Rectal smooth muscle tissue (tissue), 1 donor: Measurements from ENCODE around the gene ZCCHC4.
A peak's percentile ranks its signal among the peaks of the same experiment; 100 is the strongest.

ENCODE experiments used
- H3K27ac ChIP-seq: one replicate; pipeline ENCODE4 v1.7.0; 2013; ENCODE audit warnings: low read depth, low read length, inconsistent platforms
- H3K27me3 ChIP-seq: one replicate; pipeline ENCODE4 v1.7.0; 2013; ENCODE audit warnings: low read length; ENCODE audit not compliant: control insufficient read depth, insufficient read depth
- H3K36me3 ChIP-seq: one replicate; pipeline ENCODE4 v1.7.0; 2013; ENCODE audit warnings: low read length; ENCODE audit not compliant: control insufficient read depth, insufficient read depth
- H3K4me1 ChIP-seq: one replicate; pipeline ENCODE4 v1.7.0; 2013; ENCODE audit warnings: low read length; ENCODE audit not compliant: control insufficient read depth, insufficient read depth
- H3K4me3 ChIP-seq: one replicate; pipeline ENCODE4 v1.7.0; 2013; ENCODE audit warnings: low read length
- H3K9ac ChIP-seq: one replicate; pipeline ENCODE4 v1.7.0; 2013; ENCODE audit warnings: low read length

The ZCCHC4 gene, protein sequence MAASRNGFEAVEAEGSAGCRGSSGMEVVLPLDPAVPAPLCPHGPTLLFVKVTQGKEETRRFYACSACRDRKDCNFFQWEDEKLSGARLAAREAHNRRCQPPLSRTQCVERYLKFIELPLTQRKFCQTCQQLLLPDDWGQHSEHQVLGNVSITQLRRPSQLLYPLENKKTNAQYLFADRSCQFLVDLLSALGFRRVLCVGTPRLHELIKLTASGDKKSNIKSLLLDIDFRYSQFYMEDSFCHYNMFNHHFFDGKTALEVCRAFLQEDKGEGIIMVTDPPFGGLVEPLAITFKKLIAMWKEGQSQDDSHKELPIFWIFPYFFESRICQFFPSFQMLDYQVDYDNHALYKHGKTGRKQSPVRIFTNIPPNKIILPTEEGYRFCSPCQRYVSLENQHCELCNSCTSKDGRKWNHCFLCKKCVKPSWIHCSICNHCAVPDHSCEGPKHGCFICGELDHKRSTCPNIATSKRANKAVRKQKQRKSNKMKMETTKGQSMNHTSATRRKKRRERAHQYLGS

DNA sequence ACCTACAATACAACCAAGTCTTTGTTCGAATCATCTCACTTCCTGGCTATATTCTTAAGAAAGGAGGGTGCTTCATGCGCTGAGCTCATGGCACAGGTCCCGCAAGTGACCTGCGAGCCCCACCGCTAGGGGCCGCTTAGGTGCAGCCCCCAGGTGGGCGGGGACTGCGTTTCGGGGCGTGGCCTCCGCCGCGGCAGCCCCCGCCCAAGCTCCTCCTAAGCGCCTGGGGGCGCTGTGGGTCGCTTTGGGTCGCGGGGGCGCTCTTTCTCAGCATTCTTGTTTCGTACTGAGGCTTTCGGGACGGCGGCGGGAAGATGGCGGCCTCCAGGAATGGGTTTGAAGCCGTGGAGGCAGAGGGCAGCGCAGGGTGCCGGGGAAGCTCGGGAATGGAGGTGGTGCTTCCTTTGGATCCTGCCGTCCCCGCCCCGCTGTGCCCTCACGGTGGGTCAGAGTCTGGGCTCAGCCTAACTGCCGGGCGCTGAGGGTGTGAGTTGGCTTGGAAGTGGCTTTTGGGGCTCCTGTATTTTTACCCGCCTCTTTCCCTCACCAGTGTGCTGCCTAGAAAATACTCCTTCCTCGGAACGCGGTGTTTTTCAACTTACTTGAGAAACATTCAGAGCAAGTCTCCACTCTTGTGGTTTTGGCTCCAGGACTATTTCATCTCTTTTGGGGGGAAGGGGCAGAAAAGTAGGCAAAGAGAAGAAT, at the start of gene ZCCHC4:
Gene ZCCHC4 (plus strand): TSS at position 279 of the 705 bp plus-strand sequence. CDS start 36 bp downstream, at position 315.
- Histone ChIP-seq H3K9ac (peak within 1 kb of the TSS; percentile 73), H3K27ac (peak within 1 kb of the TSS; percentile 53), H3K36me3 (no peaks in the 10 kb centered on the region), H3K27me3 (no peaks in the 10 kb centered on the region), H3K4me3 (peak within 1 kb of the TSS; percentile 92), H3K4me1 (peaks cover 2% of the 10 kb centered on the region)

GRCh38 chr4:25271866-25272265, 40.7 kb upstream of the ZCCHC4 start:
- Histone ChIP-seq H3K36me3 (no peaks in the 10 kb centered on the region), H3K9ac (no peak overlapping the region), H3K4me1 (no peaks in the 10 kb centered on the region), H3K27ac (no peak overlapping the region), H3K4me3 (no peak overlapping the region), H3K27me3 (no peaks in the 10 kb centered on the region)

DNA sequence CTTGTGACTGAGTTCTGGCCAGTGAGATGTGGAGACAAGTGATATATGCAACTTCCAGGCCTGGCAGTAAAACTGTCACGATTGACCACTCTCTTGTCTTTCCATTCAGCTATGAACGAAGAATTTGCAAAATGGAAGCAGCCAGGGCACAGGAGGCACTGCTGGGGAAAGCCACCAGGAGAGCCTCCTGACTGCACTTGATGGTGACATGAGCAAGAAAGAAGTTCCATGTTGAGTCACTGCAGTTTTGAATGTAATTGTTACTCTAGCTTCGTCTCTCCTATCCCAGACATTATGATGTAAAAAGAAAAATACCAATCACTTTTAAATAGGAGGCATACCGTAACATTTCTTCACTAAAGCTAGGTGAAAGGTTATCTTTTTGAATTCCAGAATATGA, 32.4 kb upstream of the ZCCHC4 start:
- no peak overlapping the region for H3K4me3 ChIP-seq
- no peak overlapping the region for H3K27ac ChIP-seq
- no peaks in the 10 kb centered on the region for H3K36me3 ChIP-seq
- H3K4me1 ChIP-seq = no peaks in the 10 kb centered on the region
- H3K9ac ChIP-seq = no peak overlapping the region
- H3K27me3 ChIP-seq = no peaks in the 10 kb centered on the region

DNA sequence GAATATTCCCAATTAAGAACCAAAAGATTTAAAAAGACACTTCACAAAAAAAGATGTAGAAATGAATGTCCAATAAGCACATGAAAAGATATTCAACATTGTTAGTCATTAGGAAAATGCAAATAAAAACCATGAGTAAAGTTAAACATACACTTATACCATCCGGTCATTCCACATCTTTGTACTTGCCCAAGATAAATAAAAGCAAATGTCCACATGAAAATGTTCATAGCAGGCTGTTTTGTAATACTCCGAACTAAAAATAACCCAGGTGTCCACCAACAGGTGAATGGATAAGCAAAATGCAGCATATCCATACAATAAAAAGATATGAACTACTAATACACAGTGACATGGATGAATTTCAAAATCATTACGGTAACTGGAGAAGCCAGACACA, 28.6 kb upstream of the ZCCHC4 start:
- Histone ChIP-seq H3K36me3 (no peaks in the 10 kb centered on the region), H3K4me1 (no peaks in the 10 kb centered on the region), H3K9ac (no peak overlapping the region), H3K4me3 (no peak overlapping the region), H3K27me3 (no peaks in the 10 kb centered on the region), H3K27ac (no peak overlapping the region)

GRCh38 chr4:25284466-25284865, 28.1 kb upstream of the ZCCHC4 start:
- Histone ChIP-seq H3K4me1 (no peaks in the 10 kb centered on the region), H3K9ac (no peak overlapping the region), H3K4me3 (no peak overlapping the region), H3K36me3 (no peaks in the 10 kb centered on the region), H3K27ac (no peak overlapping the region), H3K27me3 (no peaks in the 10 kb centered on the region)

GRCh38 chr4:25290490-25291067, 22.0 kb upstream of the ZCCHC4 start:
- Histone ChIP-seq H3K4me1 (no peaks in the 10 kb centered on the region), H3K36me3 (no peaks in the 10 kb centered on the region), H3K27ac (no peak overlapping the region), H3K9ac (no peak overlapping the region), H3K4me3 (no peak overlapping the region), H3K27me3 (no peaks in the 10 kb centered on the region)

GRCh38 chr4:25291158-25291733, 21.3 kb upstream of the ZCCHC4 start:
- no peak overlapping the region for H3K4me3 ChIP-seq
- H3K27ac ChIP-seq = no peak overlapping the region
- H3K9ac ChIP-seq = no peak overlapping the region
- no peaks in the 10 kb centered on the region for H3K36me3 ChIP-seq
- H3K4me1 ChIP-seq = no peaks in the 10 kb centered on the region
- no peaks in the 10 kb centered on the region for H3K27me3 ChIP-seq

DNA sequence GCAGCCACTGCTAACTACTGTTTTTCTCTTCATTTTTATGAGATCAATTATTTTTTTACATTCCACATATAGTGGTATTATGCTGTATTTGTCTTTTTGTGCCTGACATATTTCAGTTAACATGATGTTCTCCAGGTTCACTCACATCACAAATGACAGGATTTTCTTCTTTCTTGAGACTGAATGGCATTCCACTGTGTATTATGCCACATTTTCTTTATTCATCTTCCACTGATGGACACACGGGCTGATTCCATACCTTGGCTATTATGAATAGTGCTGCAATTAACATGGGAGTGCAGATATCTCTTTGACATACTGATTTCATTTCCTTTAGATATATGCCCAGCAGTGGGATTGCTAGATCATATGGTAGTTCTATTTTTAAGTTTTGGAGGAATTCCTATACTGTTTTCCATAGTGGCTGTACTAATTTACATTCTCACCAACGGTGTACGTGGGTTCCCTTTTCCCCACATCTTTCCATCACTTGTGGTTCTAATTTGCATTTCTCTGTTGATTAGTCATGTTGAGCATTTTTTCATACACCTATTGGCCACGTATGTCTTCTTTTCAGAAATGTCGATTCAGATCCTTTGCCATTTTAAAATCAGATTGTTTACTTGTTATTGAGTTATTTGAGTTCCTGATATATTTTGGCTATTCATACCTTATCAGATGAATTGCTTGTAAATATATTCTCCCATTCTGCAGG, 14.9 kb upstream of the ZCCHC4 start:
- Histone ChIP-seq H3K4me1 (no peaks in the 10 kb centered on the region), H3K9ac (no peak overlapping the region), H3K27me3 (no peaks in the 10 kb centered on the region), H3K4me3 (no peak overlapping the region), H3K36me3 (no peaks in the 10 kb centered on the region), H3K27ac (no peak overlapping the region)

- Histone ChIP-seq H3K9ac (no peak overlapping the region), H3K4me1 (no peaks in the 10 kb centered on the region), H3K27me3 (no peaks in the 10 kb centered on the region), H3K27ac (no peak overlapping the region), H3K36me3 (no peaks in the 10 kb centered on the region), H3K4me3 (no peak overlapping the region)
Observed at GRCh38 chr4:25299476-25300203, 12.9 kb upstream of the ZCCHC4 start.

- Histone ChIP-seq H3K9ac (no peak overlapping the region), H3K27ac (no peak overlapping the region), H3K36me3 (no peaks in the 10 kb centered on the region), H3K27me3 (no peaks in the 10 kb centered on the region), H3K4me3 (no peak overlapping the region), H3K4me1 (no peaks in the 10 kb centered on the region)
Observed at GRCh38 chr4:25301471-25301870, 11.1 kb upstream of the ZCCHC4 start.

GRCh38 chr4:25302626-25303025, 9.9 kb upstream of the ZCCHC4 start:
- Histone ChIP-seq H3K4me3 (no peak overlapping the region), H3K36me3 (no peaks in the 10 kb centered on the region), H3K27me3 (no peaks in the 10 kb centered on the region), H3K4me1 (no peaks in the 10 kb centered on the region), H3K27ac (no peak overlapping the region), H3K9ac (no peak overlapping the region)
